Glutamatergic neuron (in vitro differentiated cells): Measurements from ENCODE around the gene NMD3. TPM values are rescaled to one million over a fixed set of nuclear protein-coding genes. Genes with fewer than 3 reads are reported as not detected.

Experiments
- DNase-seq: peaks from one replicate; pipeline ENCODE4 v3.0.0; 2022
- H3K27ac Mint-ChIP-seq: one replicate; pipeline ENCODE4 v1.8.0; 2020; ENCODE audit warnings: mild to moderate bottlenecking, mixed read lengths, inconsistent platforms; ENCODE audit not compliant: unreplicated experiment
- H3K27me3 Mint-ChIP-seq: one replicate; pipeline ENCODE4 v1.8.0; 2020; ENCODE audit warnings: mild to moderate bottlenecking, moderate library complexity, mixed read lengths, inconsistent platforms; ENCODE audit not compliant: unreplicated experiment
- H3K36me3 Mint-ChIP-seq: one replicate; pipeline ENCODE4 v1.8.0; 2020; ENCODE audit warnings: mild to moderate bottlenecking, mixed read lengths, inconsistent platforms; ENCODE audit not compliant: unreplicated experiment
- H3K4me1 Mint-ChIP-seq: one replicate; pipeline ENCODE4 v1.8.0; 2020; ENCODE audit warnings: mild to moderate bottlenecking, low read depth, mixed read lengths, inconsistent platforms; ENCODE audit not compliant: unreplicated experiment
- H3K4me3 Mint-ChIP-seq: one replicate; pipeline ENCODE4 v1.8.0; 2020; ENCODE audit warnings: mild to moderate bottlenecking, mixed read lengths, inconsistent platforms; ENCODE audit not compliant: unreplicated experiment
- H3K9me3 Mint-ChIP-seq: one replicate; pipeline ENCODE4 v1.8.0; 2020; ENCODE audit warnings: mild to moderate bottlenecking, moderate library complexity, mixed read lengths, inconsistent platforms; ENCODE audit not compliant: unreplicated experiment
- CTCF ChIP-seq: fragments of 200-600 bp; sonication (generic); IDR thresholded peaks from one replicate; pipeline ENCODE4 v1.5.0; 2021; ENCODE audit not compliant: partially characterized antibody, unreplicated experiment
- total RNA-seq: library from RNA; stranded (reverse); fragmentation: NEBNext Ultra II Directional; extraction: Animal tissue kit (Norgen Biotek cat#: 25700); gene quantifications from one replicate; pipeline ENCODE4 v1.2.1, GENCODE V29; 2021; ENCODE audit not compliant: unreplicated experiment

Gene NMD3
- total RNA-seq, 1 donor from 2014 or later, result 49.3 TPM

GRCh38 chr3:161208931-161209330, 12.2 kb upstream of the NMD3 start:
- no peak for DNase-seq
- no peak overlapping the region for H3K4me3 Mint-ChIP-seq
- no peaks in the 10 kb centered on the region for H3K27me3 Mint-ChIP-seq

GRCh38 chr3:161212171-161212771, 8.8 kb upstream of the NMD3 start:
- no peak for DNase-seq
- no peak overlapping the region for H3K27ac Mint-ChIP-seq

More at GRCh38 chr3:161208931-161209330, 12.2 kb upstream of the NMD3 start:
- Mint-ChIP-seq H3K4me1 (peaks cover 5% of the 10 kb centered on the region), H3K36me3 (no peaks in the 10 kb centered on the region), H3K9me3 (no peaks in the 10 kb centered on the region), H3K27ac (no peak overlapping the region)
- TF ChIP-seq CTCF, result no peak

GRCh38 chr3:161212906-161213305, 8.2 kb upstream of the NMD3 start:
- no peaks in the 10 kb centered on the region for H3K9me3 Mint-ChIP-seq
- no peak overlapping the region for H3K4me3 Mint-ChIP-seq
- DNase-seq, result no peak
- H3K36me3 Mint-ChIP-seq, result no peaks in the 10 kb centered on the region
- no peak overlapping the region for H3K27ac Mint-ChIP-seq
- H3K27me3 Mint-ChIP-seq, result peaks cover 2% of the 10 kb centered on the region
- H3K4me1 Mint-ChIP-seq, result peaks cover 5% of the 10 kb centered on the region
- TF ChIP-seq CTCF, result no peak

More at GRCh38 chr3:161212171-161212771, 8.8 kb upstream of the NMD3 start:
- no peak for TF ChIP-seq CTCF
- H3K27me3 Mint-ChIP-seq, result peaks cover 2% of the 10 kb centered on the region
- no peaks in the 10 kb centered on the region for H3K9me3 Mint-ChIP-seq
- H3K4me1 Mint-ChIP-seq, result peaks cover 5% of the 10 kb centered on the region
- H3K4me3 Mint-ChIP-seq, result no peak overlapping the region
- H3K36me3 Mint-ChIP-seq, result no peaks in the 10 kb centered on the region

GRCh38 chr3:161213644-161214043, 7.5 kb upstream of the NMD3 start:
- DNase-seq, result no peak
- Mint-ChIP-seq H3K9me3 (no peaks in the 10 kb centered on the region), H3K4me1 (peaks cover 5% of the 10 kb centered on the region), H3K36me3 (no peaks in the 10 kb centered on the region), H3K27me3 (peaks cover 2% of the 10 kb centered on the region), H3K4me3 (no peak overlapping the region), H3K27ac (no peak overlapping the region)
- TF ChIP-seq CTCF, result no peak

- no peak overlapping the region for H3K27ac Mint-ChIP-seq
- no peaks in the 10 kb centered on the region for H3K36me3 Mint-ChIP-seq
- H3K4me1 Mint-ChIP-seq, result peaks cover 6% of the 10 kb centered on the region
- peaks cover under 1% of the 10 kb centered on the region for H3K9me3 Mint-ChIP-seq
- TF ChIP-seq CTCF, result no peak
- no peak overlapping the region for H3K4me3 Mint-ChIP-seq
- no peak for DNase-seq
- peaks cover 3% of the 10 kb centered on the region for H3K27me3 Mint-ChIP-seq
Observed at GRCh38 chr3:161215185-161215584, 5.9 kb upstream of the NMD3 start.
